Measurements from ENCODE around the gene FGF21.

- TF ChIP-seq POLR2A (IDR thresholded peaks at IDR 0.05): no peak
- no peak for TF ChIP-seq CTCF (IDR thresholded peaks at IDR 0.05)
Measured at GRCh38 chr19:48714759-48715675, 40.3 kb upstream of the FGF21 start.
